K562 (cell line): ENCODE measurements around the gene C1orf174. TPM values are rescaled to one million over a fixed set of nuclear protein-coding genes. Genes with fewer than 3 reads are reported as not detected.

Experiments
- ATAC-seq: fragments of 200-7000 bp; cut with Tn5 transposase; 3 replicates; pipeline ENCODE4 v1.9.1; 2020; ENCODE audit warnings: moderate library complexity
- BruUV-seq: library from RNA; stranded (reverse); fragments of 400-500 nt; replicated peaks from 2 replicates; lab custom pipeline; 2021; lab: Mats Ljungman, UMichigan
- CTCF ChIA-PET: fragments of 300-600 bp; formaldehyde crosslinking; extraction: SDS; loops from one replicate; lab custom pipeline; 2021; ENCODE audit warnings: low intra/inter-chr PET ratio; lab: Yijun Ruan, JAX
- POLR2A ChIA-PET: fragments of 300-600, 350-650 bp; sonication (Branson Sonifier 250); formaldehyde crosslinking; extraction: SDS; loops from one replicate; lab custom pipeline; 2021; ENCODE audit warnings: antibody characterized with exemption, inconsistent platforms; lab: Yijun Ruan, JAX
- DNase-seq, 4 experiments: peaks; one replicate each; pipeline versions ENCODE4 v3.0.0 to v3.0.0-alpha.2; 2011 to 2018; ENCODE audit warnings: low spot score in 3 of 4, mixed read lengths in 3 of 4; ENCODE audit errors: extremely low read depth in 1 of 4
- FAIRE-seq: peaks from 2 replicates; lab custom pipeline; 2011; peaks lifted over from hg19 to GRCh38; lab: Jason Lieb, UNC
- H2AFZ ChIP-seq: 2 replicates; pipeline ENCODE4 v1.6.0; 2011; ENCODE audit warnings: low read depth, low read length, control low read depth, inconsistent platforms
- H3K27ac ChIP-seq: fragments of 200-600 bp; 3 replicates; pipeline ENCODE4 v1.8.0; 2011; ENCODE audit warnings: low read depth, mild to moderate bottlenecking, control low read depth, inconsistent platforms, low read length, moderate library complexity, mixed read lengths; ENCODE audit errors: extremely low read depth
- H3K27me3 ChIP-seq, 2 experiments: fragments of 300-600 bp in 1 of 2; 2 replicates in 1 of 2; 3 replicates in 1 of 2; pipeline versions ENCODE4 v1.6.0 to v1.8.0; 2011; ENCODE audit warnings: inconsistent platforms in 2 of 2, low read length in 2 of 2, mild to moderate bottlenecking in 1 of 2, mixed read lengths in 1 of 2, moderate library complexity in 1 of 2; ENCODE audit not compliant: control insufficient read depth in 2 of 2, insufficient read depth in 2 of 2
- H3K36me3 ChIP-seq: fragments of 300-600 bp; 3 replicates; pipeline ENCODE4 v1.8.0; 2011; ENCODE audit warnings: mild to moderate bottlenecking, low read length, inconsistent platforms; ENCODE audit not compliant: control insufficient read depth, insufficient read depth
- H3K4me1 ChIP-seq, 2 experiments: fragments of 200-600 bp in 1 of 2; replicated peaks in 1 of 2; 2 replicates in 1 of 2; 3 replicates in 1 of 2; pipeline versions ENCODE4 v1.5.1 to v1.8.0; 2011; ENCODE audit warnings: inconsistent platforms in 2 of 2, low read length in 2 of 2, mild to moderate bottlenecking in 1 of 2, mixed read lengths in 1 of 2, moderate library complexity in 1 of 2; ENCODE audit not compliant: control insufficient read depth in 2 of 2, insufficient read depth in 2 of 2
- H3K4me2 ChIP-seq: 2 replicates; pipeline ENCODE4 v1.6.1; 2011; ENCODE audit warnings: low read length, control low read depth, inconsistent platforms, mixed read lengths; ENCODE audit not compliant: insufficient read depth
- H3K4me3 ChIP-seq: fragments of 200-600 bp; sonication (generic), shearing (Covaris generic); 2 replicates; pipeline ENCODE4 v1.5.1; 2016; ENCODE audit warnings: control low read depth, inconsistent platforms
- H3K79me2 ChIP-seq: fragments of 200-600 bp; 3 replicates; pipeline ENCODE4 v1.8.0; 2011; ENCODE audit warnings: low read length, inconsistent platforms; ENCODE audit not compliant: control insufficient read depth, insufficient read depth
- H3K9ac ChIP-seq, 2 experiments: 2 replicates each; pipeline versions ENCODE4 v1.6.0 to v1.6.1; 2011; ENCODE audit warnings: low read depth in 2 of 2, low read length in 2 of 2, control low read depth in 1 of 2, inconsistent platforms in 1 of 2, mild to moderate bottlenecking in 1 of 2, mixed read lengths in 1 of 2; ENCODE audit not compliant: insufficient read depth in 1 of 2
- H3K9me1 ChIP-seq: one replicate; pipeline ENCODE4 v1.6.0; 2011; ENCODE audit warnings: inconsistent platforms, mild to moderate bottlenecking, low read length, moderate library complexity; ENCODE audit not compliant: control insufficient read depth, insufficient read depth
- H3K9me3 ChIP-seq: replicated peaks from 2 replicates; pipeline ENCODE4 v1.5.1; 2011; ENCODE audit warnings: low read depth, low read length, inconsistent platforms; ENCODE audit not compliant: control insufficient read depth, insufficient read depth
- H4K20me1 ChIP-seq: replicated peaks from 2 replicates; pipeline ENCODE4 v1.6.1; 2011; ENCODE audit warnings: low read length, inconsistent platforms, mixed read lengths; ENCODE audit not compliant: control insufficient read depth, insufficient read depth
- CEBPZ ChIP-seq: fragments of 150-350 bp; IDR thresholded peaks from 2 replicates; pipeline ENCODE4 v1.6.1; 2014; ENCODE audit warnings: low read depth, mild to moderate bottlenecking, low read length, borderline replicate concordance
- CREB5 ChIP-seq: fragments of 250-450 bp; sonication (Bioruptor Pico); IDR thresholded peaks from 2 replicates; pipeline ENCODE4 v1.5.0; 2020; ENCODE audit warnings: mild to moderate bottlenecking
- THRA ChIP-seq: fragments of 450-650 bp; IDR thresholded peaks from 2 replicates; pipeline ENCODE4 v1.6.1; 2017; ENCODE audit warnings: mild to moderate bottlenecking, moderate library complexity
- WGBS: fragments of 100-300 bp; shearing (Covaris generic); methylation state at CpG from one replicate; pipeline ENCODE4 v1.1.6; 2016; ENCODE audit warnings: low coverage, mixed read lengths; ENCODE audit not compliant: insufficient coverage; ENCODE audit errors: missing lambda C conversion rate; 5-methylcytosine and 5-hydroxymethylcytosine counted together
- in situ Hi-C: fragments of 300-500 bp; cut with MboI; formaldehyde crosslinking; loops from 4 replicates; pipeline ENCODE4 v1.15.0; 2018; ENCODE audit warnings: inconsistent platforms, mixed read lengths
- intact Hi-C: fragments of 100-400 bp; cut with micrococcal nuclease; formaldehyde crosslinking; loops from 2 replicates; pipeline ENCODE4 v1.14.2; 2022
- polyA plus RNA-seq, 8 experiments: library from polyadenylated mRNA; depleted of rRNA in 4 of 8; stranded (reverse) in 5 of 8; unstranded in 3 of 8; fragments of >200 nt; fragmentation: Nextera tagmentation in 2 of 8; fragmentation: Illumina TruSeq in 1 of 8; extraction: Ambion mirVana in 2 of 8; extraction: Trizol in 1 of 8; gene quantifications; 2 replicates each; pipeline versions ENCODE4 v1.2.1 to v1.2.3, GENCODE V29; 2011 to 2014; ENCODE audit warnings: inconsistent platforms in 1 of 8, missing spikeins in 1 of 8
- total RNA-seq, 7 experiments: library from RNA; depleted of rRNA in 6 of 7; stranded (reverse); fragments of >200 nt in 6 of 7; fragmentation: Illumina TruSeq in 2 of 7; extraction: Trizol in 2 of 7; gene quantifications; 2 replicates each; pipeline versions ENCODE4 v1.2.1 to v1.2.3, GENCODE V29; 2011 to 2021; ENCODE audit warnings: low replicate concordance in 1 of 7

The C1orf174 gene
- total and polyA plus RNA-seq, 9 of the 15 experiments (the other 6 are each of a cell fraction or from before 2014, with no cell fraction given), result 38.5 to 64.9 (median 45.4) TPM

- FAIRE-seq (no peak), DNase-seq (no peak), ATAC-seq (no peak)
- peaks cover 55% of the 10 kb centered on the region; the same call in 2 of the 3 replicates for H3K36me3 ChIP-seq
- no peaks in the 10 kb centered on the region for H4K20me1 ChIP-seq
- no TSS peak for BruUV-seq
- H3K27ac ChIP-seq, result no peak overlapping the region
- H3K79me2 ChIP-seq, result no peaks in the 10 kb centered on the region
- ChIA-PET CTCF (no interaction called here), POLR2A (interaction anchor here (0.6 to 1.1 kb wide), 3 partner anchors 8 to 189 kb away, joined by 3 read pairs; no protein-coding TSS in a partner anchor)
- H2AFZ ChIP-seq, result no peak overlapping the region
- WGBS, result 74% methylated on average over 3 of the region's 3 CpGs
- no peaks in the 10 kb centered on the region for H3K4me1 ChIP-seq
- H3K4me2 ChIP-seq, result no peak overlapping the region
- no peaks in the 10 kb centered on the region for H3K9me1 ChIP-seq
- H3K27me3 ChIP-seq, result no peaks in the 10 kb centered on the region
- in situ Hi-C loops, result no loop called here
- TF ChIP-seq CEBPZ (no peak), CREB5 (no peak), THRA (no peak)
- no peak overlapping the region for H3K4me3 ChIP-seq
- intact Hi-C loops, result no loop called here
- H3K9me3 ChIP-seq, result no peaks in the 10 kb centered on the region
- H3K9ac ChIP-seq, result no peak overlapping the region
These were observed 53.5 kb downstream of the C1orf174 start for GRCh38 chr1:3846541-3846940.
